Esophagus squamous epithelium (tissue), 4 donors: Measurements from ENCODE around the gene CCDC15.

Source experiments
- POLR2A ChIP-seq, 4 donors: fragments of 450-650 bp; IDR thresholded peaks; one replicate each; pipeline ENCODE4 v1.6.1; 2017; ENCODE audit warnings: antibody characterized with exemption in 4 of 4, mild to moderate bottlenecking in 4 of 4, moderate library complexity in 3 of 4
- TF ChIP-seq, protein P1 (sequence below), 6 experiments: fragments of 450-650 bp in 4 of 6; fragments of 200-600 bp in 2 of 6; sonication (generic) in 2 of 6; IDR thresholded peaks; one replicate each; pipeline ENCODE4 v1.5.1; 2016 to 2019; ENCODE audit warnings: antibody characterized with exemption in 6 of 6, mild to moderate bottlenecking in 4 of 6, moderate library complexity in 4 of 6

DNA sequence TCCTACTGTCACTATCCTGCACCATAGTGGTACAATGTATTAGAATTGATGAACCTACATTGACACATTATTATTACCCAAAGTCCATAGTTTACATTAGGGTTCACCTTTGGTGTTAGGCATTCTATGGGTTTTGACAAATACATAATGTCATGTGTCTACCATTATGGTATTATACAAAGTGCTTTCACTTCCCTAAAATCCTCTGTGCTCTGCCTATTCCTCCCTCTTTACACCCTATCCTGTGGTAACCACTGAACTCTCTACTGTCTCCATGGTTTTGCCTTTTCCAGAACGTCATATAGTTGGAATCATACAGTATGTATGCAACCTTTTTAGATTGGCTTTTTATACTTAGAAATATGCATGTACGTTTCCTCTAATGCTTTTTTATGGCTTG lies 51.5 kb downstream of the CCDC15 start:
- no peak for TF ChIP-seq POLR2A (IDR thresholded peaks at IDR 0.05)
- TF ChIP-seq, protein P1, sequence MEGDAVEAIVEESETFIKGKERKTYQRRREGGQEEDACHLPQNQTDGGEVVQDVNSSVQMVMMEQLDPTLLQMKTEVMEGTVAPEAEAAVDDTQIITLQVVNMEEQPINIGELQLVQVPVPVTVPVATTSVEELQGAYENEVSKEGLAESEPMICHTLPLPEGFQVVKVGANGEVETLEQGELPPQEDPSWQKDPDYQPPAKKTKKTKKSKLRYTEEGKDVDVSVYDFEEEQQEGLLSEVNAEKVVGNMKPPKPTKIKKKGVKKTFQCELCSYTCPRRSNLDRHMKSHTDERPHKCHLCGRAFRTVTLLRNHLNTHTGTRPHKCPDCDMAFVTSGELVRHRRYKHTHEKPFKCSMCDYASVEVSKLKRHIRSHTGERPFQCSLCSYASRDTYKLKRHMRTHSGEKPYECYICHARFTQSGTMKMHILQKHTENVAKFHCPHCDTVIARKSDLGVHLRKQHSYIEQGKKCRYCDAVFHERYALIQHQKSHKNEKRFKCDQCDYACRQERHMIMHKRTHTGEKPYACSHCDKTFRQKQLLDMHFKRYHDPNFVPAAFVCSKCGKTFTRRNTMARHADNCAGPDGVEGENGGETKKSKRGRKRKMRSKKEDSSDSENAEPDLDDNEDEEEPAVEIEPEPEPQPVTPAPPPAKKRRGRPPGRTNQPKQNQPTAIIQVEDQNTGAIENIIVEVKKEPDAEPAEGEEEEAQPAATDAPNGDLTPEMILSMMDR (IDR thresholded peaks at IDR 0.05): no peak
